ENCODE measurements around the gene TEPSIN. TPM values are rescaled to one million over a fixed set of nuclear protein-coding genes. Genes with fewer than 3 reads are reported as not detected.

TEPSIN gene
- total and polyA plus RNA-seq, 2 donors (not counting 3 experiments of a cell fraction or from before 2014, with no cell fraction given) = 41.6 to 45.3 TPM

DNA sequence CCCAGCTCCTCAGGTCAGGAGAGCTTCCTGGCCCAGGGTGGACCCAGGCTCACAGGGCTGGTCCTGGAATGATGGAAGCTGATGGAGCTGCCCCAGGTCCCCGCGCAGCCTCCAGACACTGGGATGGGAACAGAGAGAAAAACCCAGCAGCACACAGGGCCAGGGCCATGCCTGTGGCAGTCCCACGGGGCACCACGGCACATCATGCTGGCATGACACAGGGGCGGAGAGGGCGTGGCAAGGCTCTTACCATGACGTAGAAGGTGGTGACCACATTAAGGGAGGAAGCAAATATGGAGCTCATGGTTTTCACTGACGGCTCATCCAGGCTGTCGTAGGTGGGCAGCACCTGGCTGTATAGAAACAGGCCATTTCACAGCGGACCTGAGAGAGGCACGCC lies 37.9 kb upstream of the TEPSIN start:
- FAIRE-seq (no peak), DNase-seq (ENCODE audit: low read depth, low spot score) (no peak)
- H3K4me3 ChIP-seq (replicated peaks in 1 of 3; ENCODE audit: insufficient read depth in 1 of 3, low read depth in 1 of 3, low read length in 3 of 3) = no peak overlapping the region
- no peak overlapping the region for H3K9ac ChIP-seq (replicated peaks; ENCODE audit: extremely low read depth, insufficient read depth, low read length)
- peaks cover 15 to 48% of the 10 kb centered on the region in 2 experiments for H3K36me3 ChIP-seq (ENCODE audit: control insufficient read depth in 2 of 2, extremely low read depth in 1 of 2, insufficient read depth in 2 of 2, low read length in 2 of 2)
- ChIA-PET POLR2A (no interaction called here), CTCF (no interaction called here)
- dilution Hi-C loops (cut with MboI; ENCODE audit: extremely low pct_ligation_motif_present, low sequenced_read_pairs) (no loop called here), intact Hi-C loops (cut with micrococcal nuclease) (no loop called here)
- no peaks in the 10 kb centered on the region for H3K9me1 ChIP-seq (replicated peaks; ENCODE audit: control insufficient read depth, extremely low read depth, insufficient read depth, low read length)
- TF ChIP-seq JUN (IDR thresholded peaks at IDR 0.05; ENCODE audit: borderline replicate concordance, insufficient read depth, insufficient read length, low read depth) (no peak), POLR2A (IDR thresholded peaks at IDR 0.05; ENCODE audit: low read depth, low read length) (no peak), POLR2AphosphoS5 (IDR thresholded peaks at IDR 0.05; ENCODE audit: insufficient read depth, low read depth, low read length) (no peak), EZH2 (IDR thresholded peaks at IDR 0.05; ENCODE audit: borderline replicate concordance, low read depth, low read length, severe bottlenecking) (no peak), GATA2 (IDR thresholded peaks at IDR 0.05; ENCODE audit: insufficient read depth, insufficient read length, low read depth, low read length) (no peak), FOS (IDR thresholded peaks at IDR 0.05; ENCODE audit: borderline replicate concordance, insufficient read depth, low read length) (no peak), MYC (IDR thresholded peaks at IDR 0.05; ENCODE audit: low read depth, low read length) (no peak)
- TF ChIP-seq, protein P1, sequence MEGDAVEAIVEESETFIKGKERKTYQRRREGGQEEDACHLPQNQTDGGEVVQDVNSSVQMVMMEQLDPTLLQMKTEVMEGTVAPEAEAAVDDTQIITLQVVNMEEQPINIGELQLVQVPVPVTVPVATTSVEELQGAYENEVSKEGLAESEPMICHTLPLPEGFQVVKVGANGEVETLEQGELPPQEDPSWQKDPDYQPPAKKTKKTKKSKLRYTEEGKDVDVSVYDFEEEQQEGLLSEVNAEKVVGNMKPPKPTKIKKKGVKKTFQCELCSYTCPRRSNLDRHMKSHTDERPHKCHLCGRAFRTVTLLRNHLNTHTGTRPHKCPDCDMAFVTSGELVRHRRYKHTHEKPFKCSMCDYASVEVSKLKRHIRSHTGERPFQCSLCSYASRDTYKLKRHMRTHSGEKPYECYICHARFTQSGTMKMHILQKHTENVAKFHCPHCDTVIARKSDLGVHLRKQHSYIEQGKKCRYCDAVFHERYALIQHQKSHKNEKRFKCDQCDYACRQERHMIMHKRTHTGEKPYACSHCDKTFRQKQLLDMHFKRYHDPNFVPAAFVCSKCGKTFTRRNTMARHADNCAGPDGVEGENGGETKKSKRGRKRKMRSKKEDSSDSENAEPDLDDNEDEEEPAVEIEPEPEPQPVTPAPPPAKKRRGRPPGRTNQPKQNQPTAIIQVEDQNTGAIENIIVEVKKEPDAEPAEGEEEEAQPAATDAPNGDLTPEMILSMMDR (IDR thresholded peaks at IDR 0.05; ENCODE audit: extremely low read depth in 1 of 2, insufficient read depth in 1 of 2, low read depth in 1 of 2, low read length in 2 of 2) = no peak
- TF ChIP-seq, protein P2, sequence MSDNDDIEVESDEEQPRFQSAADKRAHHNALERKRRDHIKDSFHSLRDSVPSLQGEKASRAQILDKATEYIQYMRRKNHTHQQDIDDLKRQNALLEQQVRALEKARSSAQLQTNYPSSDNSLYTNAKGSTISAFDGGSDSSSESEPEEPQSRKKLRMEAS (IDR thresholded peaks at IDR 0.05; ENCODE audit: insufficient read depth, insufficient read length) = no peak
- H2AFZ ChIP-seq (ENCODE audit: low read depth, low read length) = no peak overlapping the region
- H3K4me2 ChIP-seq (ENCODE audit: insufficient read depth, low read length) = no peak overlapping the region
- no peak overlapping the region for H3K27ac ChIP-seq (ENCODE audit: insufficient read depth, low read depth, low read length)
- H4K20me1 ChIP-seq (replicated peaks; ENCODE audit: control insufficient read depth, extremely low read depth, insufficient read depth, low read length) = no peaks in the 10 kb centered on the region
- no peaks in the 10 kb centered on the region for H3K79me2 ChIP-seq (ENCODE audit: control insufficient read depth, insufficient read depth, low read length)
- H3K27me3 ChIP-seq (ENCODE audit: control insufficient read depth in 2 of 2, insufficient read depth in 2 of 2, low read length in 2 of 2) = no peaks in the 10 kb centered on the region
- H3K9me3 ChIP-seq (replicated peaks; ENCODE audit: control insufficient read depth, insufficient read depth, low read length) = no peaks in the 10 kb centered on the region
- H3K4me1 ChIP-seq (ENCODE audit: control insufficient read depth, extremely low read depth, insufficient read depth, low read length) = no peaks in the 10 kb centered on the region
- BruUV-seq (replicated peaks) = no TSS peak

Data from endothelial cell of umbilical vein (primary cell).